Stimulated activated CD8-positive, alpha-beta memory T cell treated with anti-CD3 and anti-CD28 coated beads, Interleukin-4, amount 100 ng/mL, for 4 hours (primary cell): ENCODE data around the gene PSMB5.
"Not testable (repeated sequence)": the region's sequence is repeated elsewhere in the genome, so short reads cannot be mapped to it uniquely, and the experiment has no call there.

Experiments
- DNase-seq, 2 donors: peaks; one replicate each; pipeline ENCODE4 v3.0.0-alpha.2; 2020; ENCODE audit warnings: low read depth in 2 of 2, low spot score in 1 of 2

The PSMB5 gene

DNA sequence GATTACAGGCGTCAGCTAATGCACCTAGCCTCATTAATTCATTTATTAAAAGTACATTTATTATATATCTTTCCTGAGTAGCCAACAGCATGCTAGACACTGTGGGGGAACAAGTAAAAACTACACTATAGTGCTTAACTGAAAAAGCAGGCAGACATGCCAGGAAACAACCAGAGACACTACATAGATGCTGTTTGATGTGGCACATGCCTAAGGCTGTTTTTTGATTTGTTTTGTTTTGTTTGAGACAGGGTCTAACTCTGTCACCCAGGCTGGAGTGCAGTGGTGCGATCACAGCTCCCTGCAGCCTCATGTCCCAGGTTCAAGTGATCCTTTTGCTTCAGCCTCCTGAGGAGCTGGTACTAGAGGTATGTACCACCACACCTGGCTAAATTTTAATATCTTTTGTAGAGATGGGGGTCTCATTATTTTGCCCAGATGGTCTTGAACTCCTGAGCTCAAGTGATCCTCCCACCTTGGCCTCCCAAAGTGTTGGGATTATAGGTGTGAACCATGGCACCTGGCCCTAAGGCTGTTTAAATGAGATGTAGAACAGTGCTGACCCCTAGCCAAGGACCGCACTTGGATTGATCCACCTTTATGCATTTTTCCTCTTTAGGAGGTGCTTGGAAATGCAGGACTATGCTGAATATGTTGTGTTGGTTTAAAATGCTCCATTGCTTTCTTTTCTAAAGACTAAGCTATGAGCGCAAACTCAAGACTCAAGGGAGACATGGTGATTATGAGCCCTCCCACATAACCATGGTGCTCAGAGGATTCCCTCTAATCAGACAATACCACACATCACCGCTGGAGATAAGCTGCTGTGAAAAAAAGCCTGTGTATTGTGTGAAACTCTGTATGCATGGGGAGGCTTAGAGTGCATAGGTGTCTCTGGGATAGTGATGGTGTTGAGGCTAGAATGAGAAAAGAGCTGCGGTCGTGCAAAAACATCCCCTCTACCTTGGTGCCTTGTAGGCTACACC lies 14.3 kb downstream of the PSMB5 start:
- DNase-seq: no peak

GRCh38 chr14:23018107-23018506 lies 16.6 kb downstream of the PSMB5 start:
- no peak for DNase-seq

- DNase-seq: no peak
Measured at GRCh38 chr14:23017091-23017490, 17.6 kb downstream of the PSMB5 start.

DNA sequence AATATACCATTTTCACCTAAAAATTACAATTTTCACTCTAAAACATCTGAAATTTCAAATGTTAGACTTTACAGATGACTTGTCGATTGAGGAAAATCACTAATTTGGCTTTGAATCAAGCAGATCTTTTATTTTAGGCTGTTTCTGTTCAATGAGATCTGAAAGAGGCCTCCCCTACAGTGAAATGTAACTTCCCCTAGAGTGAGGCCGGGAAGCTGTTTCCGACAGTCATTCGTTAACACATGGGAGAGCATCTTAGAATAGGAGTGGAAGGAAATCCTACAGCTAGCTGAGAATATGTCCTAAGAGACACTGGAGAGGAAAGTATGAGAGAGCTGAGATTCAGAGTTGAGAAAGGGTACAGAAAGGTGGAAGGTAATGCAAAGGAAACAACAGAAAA lies 19.1 kb downstream of the PSMB5 start:
- DNase-seq: no peak

- not testable (repeated sequence) for DNase-seq
Measured at GRCh38 chr14:23013749-23014054, 21.0 kb downstream of the PSMB5 start.

DNA sequence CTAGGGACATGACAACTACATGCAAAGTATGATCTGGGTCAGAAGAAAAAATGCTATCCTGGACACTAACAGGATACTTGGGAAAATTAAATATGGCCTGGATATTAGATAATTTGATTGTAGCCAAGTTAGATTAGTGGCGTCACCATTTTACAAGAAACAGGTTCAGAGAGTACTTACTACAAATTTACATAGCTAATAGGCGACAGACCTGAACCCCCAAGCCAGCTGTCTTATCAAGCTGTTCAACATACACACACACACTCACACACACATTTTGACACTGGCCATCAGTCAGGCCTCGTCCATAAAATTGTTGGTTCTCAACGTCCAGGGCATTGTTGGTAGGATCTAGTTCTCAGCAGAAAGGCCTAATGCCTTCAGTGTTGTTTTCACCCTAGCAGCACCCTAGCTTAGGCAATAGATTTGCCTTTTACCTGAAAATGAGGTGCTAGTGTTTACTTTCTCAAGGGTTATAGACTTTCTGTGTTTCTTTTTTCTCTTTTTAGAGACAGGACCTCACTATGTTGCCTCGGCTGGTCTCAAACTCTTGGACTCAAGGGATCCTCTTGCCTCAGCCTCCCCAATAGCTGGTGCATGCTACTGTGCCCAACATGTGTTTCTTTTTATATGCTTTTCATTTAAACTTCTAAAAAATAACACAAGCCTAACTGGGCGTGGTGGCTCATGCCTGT lies 21.5 kb downstream of the PSMB5 start:
- no peak for DNase-seq

DNA sequence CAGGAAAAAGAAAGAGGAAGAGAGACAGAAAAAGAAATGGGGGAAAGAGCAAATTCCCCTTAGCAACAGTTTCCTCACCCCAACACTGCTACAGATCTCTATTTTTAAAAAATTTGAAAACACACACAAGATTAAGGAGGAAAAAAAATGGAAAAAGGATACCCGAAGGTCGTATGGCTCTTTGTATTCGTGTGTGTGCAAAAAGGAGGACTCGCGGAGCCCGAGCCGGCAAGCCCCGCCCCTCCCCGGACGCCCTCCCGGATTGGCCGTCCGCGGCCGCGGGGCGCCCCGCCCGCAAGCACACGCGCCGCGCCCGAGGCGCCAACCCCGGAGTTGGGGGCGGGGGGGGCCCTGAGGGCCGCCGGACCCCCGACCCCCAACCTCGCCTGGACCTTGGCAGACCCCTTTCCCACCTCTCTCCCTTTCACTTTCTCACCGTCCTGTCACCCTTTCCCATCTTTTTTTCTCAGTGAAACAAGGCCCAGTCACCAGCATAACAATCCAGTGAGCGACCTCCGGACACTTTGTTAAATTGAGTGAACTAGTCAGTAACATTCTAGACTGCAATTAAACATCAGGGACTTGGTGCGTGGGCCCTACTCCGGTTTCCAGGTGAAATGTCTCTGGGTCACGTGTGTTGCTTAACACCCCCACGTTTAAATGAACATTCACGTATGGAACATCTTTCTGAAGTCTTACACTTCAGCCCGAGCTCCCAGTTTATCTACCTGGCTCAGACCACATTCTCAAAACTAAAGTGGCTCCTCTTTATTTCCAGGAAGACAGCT lies 24.6 kb downstream of the PSMB5 start, which contains the start of gene C14orf93:
Gene C14orf93, minus strand, starts transcription at position 205 of the 788 bp plus-strand sequence. CDS start 11,120 bp downstream, outside the sequence.
- DNase-seq: peak; percentile 49 to 68

DNA sequence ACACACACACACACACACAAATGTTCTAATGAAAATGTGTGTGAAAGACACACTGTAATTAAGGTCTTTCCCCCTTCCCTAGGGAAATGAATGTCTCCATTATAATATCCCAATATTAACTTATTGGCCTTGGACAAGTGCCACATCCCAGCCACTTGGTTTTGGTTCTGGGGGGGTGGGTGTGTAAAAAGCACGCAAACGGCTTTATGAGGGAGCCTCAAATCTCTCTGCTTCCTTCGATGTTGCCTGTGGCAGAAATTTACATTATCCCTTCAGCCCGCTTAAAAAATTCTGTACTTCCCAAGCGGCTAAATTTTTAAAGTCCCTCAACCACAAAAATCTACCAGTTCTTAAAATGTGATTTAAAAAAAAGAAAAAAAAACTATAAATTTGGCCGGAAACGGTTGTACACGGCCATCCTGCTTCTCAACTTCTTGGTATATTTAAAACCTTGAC lies 25.2 kb downstream of the PSMB5 start:
- no peak for DNase-seq

GRCh38 chr14:23008831-23009230 lies 25.9 kb downstream of the PSMB5 start:
- no peak for DNase-seq

DNA sequence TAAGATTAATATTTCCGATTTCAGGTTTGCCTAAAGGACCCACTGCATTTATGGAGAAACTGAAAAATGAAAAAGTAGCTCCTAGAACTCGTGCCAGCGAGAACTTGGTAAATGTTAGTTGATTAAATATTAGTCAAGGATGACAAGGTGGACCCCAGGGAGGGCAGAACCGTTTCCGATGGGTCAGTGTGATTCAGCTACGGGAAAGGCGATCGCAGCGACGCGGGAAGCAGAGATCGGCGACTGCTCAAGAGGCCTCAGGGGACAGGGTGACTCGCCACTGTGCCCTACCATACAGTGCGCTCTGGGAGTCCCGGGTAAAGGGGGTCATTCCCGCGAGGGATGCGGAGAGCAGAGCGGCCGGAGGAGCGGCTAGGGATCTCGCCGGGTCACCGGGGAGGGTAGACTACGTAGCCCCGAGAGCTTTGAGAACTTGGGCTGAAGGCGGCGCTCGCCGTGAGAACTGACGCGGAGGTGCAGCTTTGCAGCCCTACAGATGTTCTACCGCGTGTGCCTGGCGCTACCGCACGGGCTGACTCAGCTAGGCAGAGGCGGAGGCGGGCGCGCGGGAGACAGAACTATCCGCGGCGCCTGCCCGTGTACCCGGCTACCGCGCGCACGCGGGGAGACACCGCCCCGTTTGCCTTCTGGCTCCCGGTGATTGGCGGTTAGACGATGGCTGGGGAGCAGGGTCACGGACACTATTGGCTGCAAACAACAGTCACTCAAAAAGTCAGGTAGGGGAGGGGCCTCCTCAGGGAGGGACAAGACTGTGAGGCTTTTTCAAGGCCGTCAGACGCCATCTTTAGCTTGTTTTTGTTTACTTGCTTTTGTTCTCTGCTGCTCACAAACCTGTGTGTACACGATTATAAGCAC lies 27.9 kb downstream of the PSMB5 start:
- DNase-seq: peak; percentile 89 to 95

DNA sequence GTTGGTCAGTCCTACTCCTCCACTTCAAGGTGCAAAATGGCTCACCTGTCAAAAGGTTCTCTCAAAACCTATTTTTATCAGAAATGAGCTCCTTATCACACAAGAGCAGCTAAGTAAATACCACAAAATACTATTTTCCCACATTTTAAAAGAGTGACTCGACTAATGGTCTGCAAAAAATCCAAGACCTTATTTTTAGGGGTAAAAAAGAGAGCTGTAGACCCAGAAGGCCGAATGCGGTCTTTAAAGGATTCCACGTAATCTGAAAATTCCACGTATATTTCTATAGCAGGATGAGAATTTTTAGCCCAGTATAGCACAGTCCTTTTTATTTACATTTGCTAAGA lies 28.5 kb downstream of the PSMB5 start:
- no peak for DNase-seq

DNA sequence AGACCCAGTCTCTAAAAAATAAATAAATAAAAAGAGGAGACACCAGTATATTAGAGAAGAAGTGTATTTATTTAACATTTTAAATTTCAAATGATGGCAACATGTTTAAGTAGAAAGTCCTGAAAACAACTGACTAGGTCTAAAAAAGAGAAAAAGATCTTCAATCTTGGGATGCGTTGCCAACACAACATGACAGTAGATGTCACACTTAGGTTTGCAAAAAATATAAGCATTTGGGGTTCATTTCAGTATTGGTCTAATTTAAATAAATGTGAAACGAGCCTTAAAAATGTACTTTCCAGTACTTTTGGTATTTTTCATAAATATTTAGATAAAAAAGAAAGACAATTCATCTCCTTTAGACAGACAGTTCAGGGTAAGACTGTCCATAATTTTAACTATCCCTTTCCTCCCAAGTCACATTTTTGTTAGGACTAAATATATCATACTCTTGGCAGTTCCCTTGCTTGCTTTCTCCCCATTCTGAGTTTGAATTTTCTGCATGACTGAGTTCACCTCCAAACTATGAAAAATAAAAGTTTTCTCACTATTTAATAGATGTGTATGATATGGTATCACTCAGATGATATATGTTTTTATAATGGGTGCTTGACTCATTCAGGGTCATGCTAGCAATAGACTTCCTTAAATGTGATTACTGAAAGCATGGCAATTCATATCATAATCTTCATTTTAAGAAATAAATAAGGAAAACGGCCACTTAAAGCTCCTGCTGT lies 29.1 kb downstream of the PSMB5 start:
- no peak for DNase-seq

GRCh38 chr14:23004274-23004673 lies 30.4 kb downstream of the PSMB5 start:
- DNase-seq: not testable (repeated sequence)

DNA sequence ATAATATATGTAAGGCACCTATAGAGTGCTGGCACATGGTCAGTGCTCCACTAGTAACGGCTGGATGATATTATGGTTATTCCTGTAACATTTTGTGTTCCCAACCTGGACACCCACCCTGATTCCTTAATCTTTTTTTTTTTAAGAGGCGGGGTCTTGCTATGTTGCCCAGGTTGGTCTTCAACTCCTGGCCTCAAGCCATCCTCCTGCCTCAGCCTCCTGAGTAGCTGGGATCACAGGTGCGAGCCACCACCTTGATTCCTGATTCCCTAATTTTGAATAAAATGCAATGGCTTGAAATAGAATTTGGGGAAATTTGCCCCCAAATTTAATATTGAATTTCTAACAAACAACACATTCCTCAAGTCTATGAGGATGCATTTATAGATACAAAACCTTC lies 32.1 kb downstream of the PSMB5 start:
- no peak for DNase-seq

DNA sequence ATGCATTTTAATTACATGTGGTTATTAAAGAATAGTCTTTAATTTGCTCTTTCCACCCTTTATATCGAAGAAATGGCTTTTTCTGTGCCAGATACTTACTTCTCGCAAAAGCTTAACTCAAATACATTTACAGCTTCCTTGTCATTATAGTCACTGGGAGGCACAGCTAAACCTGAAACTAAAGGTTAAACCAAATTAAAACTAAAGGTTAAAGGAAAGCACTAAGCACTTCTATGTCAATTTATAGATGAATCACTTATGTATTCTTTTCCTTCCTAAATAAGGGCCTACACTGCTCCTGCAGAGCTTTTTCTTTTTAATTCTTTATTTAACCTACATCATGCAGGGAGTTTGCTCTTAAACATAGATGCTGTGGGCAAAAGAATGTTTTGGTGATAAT lies 33.8 kb downstream of the PSMB5 start:
- DNase-seq: no peak

DNA sequence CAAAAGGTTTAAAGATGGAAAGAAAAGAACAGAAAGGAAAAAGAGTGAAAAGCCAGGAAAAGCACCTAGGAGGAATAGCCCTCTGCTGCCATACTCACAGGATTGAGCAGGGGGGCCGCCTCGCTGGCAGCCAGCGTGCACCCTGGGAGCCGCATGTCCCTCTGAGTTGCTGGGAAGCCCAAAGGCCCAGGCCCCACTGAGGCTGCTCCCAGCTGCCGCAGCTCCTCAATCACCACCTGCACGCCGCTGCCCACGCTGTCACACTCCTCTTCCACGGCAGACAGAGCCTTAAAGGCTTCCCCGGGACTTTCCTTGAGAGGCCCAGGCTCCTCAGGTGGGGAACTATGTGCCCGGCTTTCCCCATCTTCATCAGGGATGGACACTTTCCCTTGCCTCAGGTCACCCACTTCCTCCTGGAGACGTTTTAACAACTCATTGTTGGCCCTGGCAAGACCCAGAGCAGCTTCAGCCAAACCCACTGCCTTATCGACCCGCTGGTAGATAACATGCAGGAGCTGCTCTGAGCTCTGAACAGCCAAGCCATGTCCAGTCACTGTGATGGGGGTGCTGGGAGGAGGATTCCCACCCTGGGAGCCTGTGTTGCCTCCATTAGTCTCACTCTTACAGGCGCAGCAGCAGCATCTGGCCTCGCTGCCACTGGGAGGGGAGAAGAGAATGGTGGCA lies 36.2 kb downstream of the PSMB5 start:
- DNase-seq: no peak

DNA sequence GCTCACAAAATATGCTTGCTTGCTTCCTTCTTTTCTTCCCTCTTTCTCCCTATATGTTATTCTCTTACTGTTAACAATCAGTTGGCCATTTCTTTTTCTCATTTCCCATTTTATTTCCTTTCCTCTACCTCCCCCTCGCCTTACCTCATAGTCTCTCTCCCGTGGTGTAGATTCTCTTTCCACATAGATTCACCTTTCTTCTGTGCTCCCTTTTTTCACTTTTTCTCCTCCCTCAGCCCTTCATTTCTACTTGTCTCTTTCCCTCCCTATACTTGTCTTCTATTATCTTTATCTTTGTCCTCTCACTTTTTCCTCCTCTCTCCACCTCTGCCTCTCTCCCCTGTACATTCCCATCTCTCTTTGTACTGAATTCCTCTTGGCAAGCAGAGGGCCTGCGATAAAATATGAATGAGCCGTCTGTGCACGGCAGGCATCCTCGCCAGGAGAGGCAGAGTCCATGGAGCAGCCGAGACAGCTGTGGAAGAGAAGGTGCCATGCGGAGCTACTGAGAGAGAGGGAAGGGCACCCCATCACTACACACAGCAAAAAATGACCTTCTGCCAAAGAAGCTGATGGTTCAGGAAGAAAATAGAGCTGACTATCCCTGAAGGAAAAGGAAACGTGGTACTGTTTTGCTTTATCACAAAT lies 36.9 kb downstream of the PSMB5 start:
- no peak for DNase-seq

- no peak for DNase-seq
Measured at GRCh38 chr14:22996768-22997654, 37.7 kb downstream of the PSMB5 start.
